Activated CD8-positive, alpha-beta T cell treated with anti-CD3 and anti-CD28 coated beads, Interleukin-2, amount 10 ng/mL, durations not matched to agents 7 days and 5 days (primary cell): ENCODE data around the gene FNBP1. TPM values are rescaled to one million over a fixed set of nuclear protein-coding genes. Genes with fewer than 3 reads are reported as not detected.

Experiments used
- ATAC-seq: fragments of 150-1000 bp; cut with Tn5 transposase; one replicate; pipeline ENCODE4 v1.10.0; 2021; ENCODE audit warnings: moderate library complexity
- CTCF ChIA-PET: fragments of 350-600 bp; sonication (Branson Sonifier 250); formaldehyde crosslinking; loops from one replicate; lab custom pipeline; 2021; ENCODE audit warnings: antibody characterized with exemption; lab: Charles Lee
- POLR2A ChIA-PET: fragments of 350-600 bp; sonication (Branson Sonifier 250); formaldehyde crosslinking; loops from one replicate; lab custom pipeline; 2021; ENCODE audit warnings: antibody characterized with exemption; lab: Charles Lee
- DNase-seq: peaks from one replicate; pipeline ENCODE4 v3.0.0-alpha.2; 2020
- H3K27ac Mint-ChIP-seq: one replicate; pipeline ENCODE4 v1.8.0; 2021; ENCODE audit warnings: mild to moderate bottlenecking, mixed read lengths
- H3K27me3 Mint-ChIP-seq: one replicate; pipeline ENCODE4 v1.8.0; 2021; ENCODE audit warnings: low read depth, mixed read lengths
- H3K36me3 Mint-ChIP-seq: one replicate; pipeline ENCODE4 v1.8.0; 2021; ENCODE audit warnings: low read depth, mixed read lengths
- H3K4me1 Mint-ChIP-seq: one replicate; pipeline ENCODE4 v1.8.0; 2021; ENCODE audit warnings: low read depth, mixed read lengths
- H3K4me3 Mint-ChIP-seq: one replicate; pipeline ENCODE4 v1.8.0; 2021; ENCODE audit warnings: mild to moderate bottlenecking, mixed read lengths
- H3K9me3 Mint-ChIP-seq: one replicate; pipeline ENCODE4 v1.8.0; 2022; ENCODE audit warnings: mixed read lengths; ENCODE audit not compliant: insufficient read depth
- total RNA-seq, 2 experiments: library from RNA; stranded (reverse); gene quantifications; one replicate each; pipeline ENCODE4 v1.2.3, GENCODE V29; 2021

FNBP1 gene
- total RNA-seq, 2 experiments from 2014 or later: 173 to 176 TPM

DNA sequence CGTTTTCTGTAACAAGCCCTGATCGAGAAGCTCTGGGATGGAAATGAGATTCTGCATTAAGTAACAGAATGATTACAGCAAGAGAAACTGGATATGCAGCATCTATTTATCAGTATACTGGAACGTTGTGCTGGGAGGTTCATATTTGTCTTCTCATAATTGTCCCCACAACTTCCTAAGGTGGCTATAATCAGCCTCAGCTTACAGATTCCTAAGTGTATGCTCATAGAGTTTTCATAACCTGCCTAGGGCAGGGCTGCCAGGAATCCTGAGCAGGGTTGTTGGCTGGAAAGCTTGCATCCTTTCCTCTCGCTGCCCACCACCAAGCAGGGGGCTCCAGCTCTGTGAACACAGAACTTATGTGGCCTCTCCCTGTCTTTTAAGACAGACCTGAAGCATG is 70.2 kb downstream of the FNBP1 start:
- no peak for DNase-seq
- Mint-ChIP-seq H3K36me3 (peaks cover 57% of the 10 kb centered on the region), H3K27ac (no peak overlapping the region), H3K27me3 (no peaks in the 10 kb centered on the region), H3K4me1 (peaks cover 25% of the 10 kb centered on the region), H3K9me3 (no peaks in the 10 kb centered on the region), H3K4me3 (no peak overlapping the region)
- POLR2A ChIA-PET: interaction anchor here (1.0 kb wide), 1 partner anchor 84 kb away, joined by 3 read pairs; no protein-coding TSS in a partner anchor
- ATAC-seq: no peak
- CTCF ChIA-PET: interaction anchor here (1.0 to 1.6 kb wide), 5 partner anchors 9 to 67 kb away, joined by 3 to 5 read pairs (median 3); no protein-coding TSS in a partner anchor

DNA sequence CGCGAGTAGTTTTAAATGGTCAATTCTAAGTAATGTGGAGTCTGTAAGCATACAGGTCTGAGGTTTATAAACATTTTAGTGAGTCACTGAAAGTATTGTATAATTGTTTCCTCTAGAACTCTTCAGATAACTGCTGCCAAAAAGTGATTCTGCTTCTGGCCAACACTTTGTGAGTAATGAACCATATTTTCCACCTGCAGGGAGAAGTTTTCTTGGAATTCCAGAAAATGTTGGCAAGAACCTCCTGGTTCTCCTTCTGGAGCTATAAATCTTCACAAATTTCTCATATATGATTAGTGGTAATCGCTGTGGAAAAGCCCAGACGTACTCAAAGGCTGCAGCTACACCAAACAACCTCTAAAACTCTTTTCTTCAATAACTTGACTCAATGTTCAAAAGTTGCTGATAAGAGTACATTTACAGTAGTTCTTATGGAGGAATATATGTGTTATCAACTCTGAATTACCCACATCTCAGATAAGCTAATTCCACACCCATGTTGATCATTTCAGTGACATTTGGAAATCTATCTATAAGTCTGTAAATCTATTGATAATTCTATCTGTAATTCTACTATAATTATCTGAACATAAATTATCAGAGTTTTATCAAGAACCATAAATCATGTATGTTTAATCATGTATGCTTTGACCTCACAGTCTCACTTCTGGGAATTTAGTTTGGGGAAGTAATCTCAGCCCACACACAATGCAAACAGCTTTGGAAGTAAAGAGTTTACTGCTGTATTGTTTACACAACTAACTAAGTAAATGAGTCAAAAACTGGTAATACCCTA is 74.1 kb downstream of the FNBP1 start:
- ATAC-seq: no peak
- ChIA-PET POLR2A (interaction anchor here (1.2 kb wide), 1 partner anchor 82 kb away, joined by 4 read pairs; no protein-coding TSS in a partner anchor), CTCF (interaction anchor here (1.0 kb wide), 1 partner anchor 13 kb away, joined by 3 read pairs; no protein-coding TSS in a partner anchor)
- no peak overlapping the region for H3K4me3 Mint-ChIP-seq
- peak overlapping the region; percentile 27 for H3K27ac Mint-ChIP-seq
- H3K4me1 Mint-ChIP-seq: peaks cover 54% of the 10 kb centered on the region
- no peaks in the 10 kb centered on the region for H3K27me3 Mint-ChIP-seq
- H3K9me3 Mint-ChIP-seq: no peaks in the 10 kb centered on the region
- DNase-seq: no peak
- H3K36me3 Mint-ChIP-seq: peaks cover 56% of the 10 kb centered on the region

DNA sequence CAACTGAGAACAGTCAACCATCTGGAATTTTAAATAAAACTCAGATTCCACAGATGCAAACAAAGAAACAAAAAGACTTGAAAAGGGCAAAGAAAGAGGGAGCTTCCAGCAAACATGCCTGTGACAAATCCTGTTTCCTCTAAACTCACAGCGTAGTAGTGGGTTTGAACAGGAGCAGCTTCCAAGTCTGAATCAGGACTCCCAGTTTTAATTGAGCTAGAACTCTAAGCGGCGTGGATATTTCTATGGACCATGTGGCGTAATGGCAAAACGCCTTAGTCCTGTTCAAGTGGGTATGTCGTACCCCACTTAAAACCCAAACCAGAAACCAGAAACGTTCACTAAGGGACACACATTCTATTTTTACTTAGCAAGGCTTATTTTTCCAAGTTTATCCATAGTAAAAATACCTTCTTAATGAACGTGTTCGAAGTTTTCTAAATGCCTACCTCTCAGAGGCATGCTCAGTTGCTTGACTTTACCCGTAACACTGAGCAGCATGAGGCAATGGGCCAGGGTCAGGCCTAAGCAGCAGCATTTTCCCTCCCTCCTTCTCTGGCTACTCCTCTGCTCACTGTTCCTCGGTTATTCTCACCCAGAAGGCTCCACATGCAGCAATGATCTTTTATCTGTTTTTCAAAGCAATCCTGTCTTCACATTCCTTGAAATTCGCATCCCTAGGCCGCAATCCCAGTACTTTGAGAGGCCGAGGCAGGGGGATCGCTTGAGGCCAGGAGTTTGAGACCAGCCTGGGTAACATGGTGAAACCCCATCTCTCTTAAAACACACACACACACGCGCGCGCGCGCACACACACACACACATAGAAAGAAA is 77.9 kb downstream of the FNBP1 start:
- H3K36me3 Mint-ChIP-seq: peaks cover 60% of the 10 kb centered on the region
- CTCF ChIA-PET: interaction anchor here (0.9 to 1.4 kb wide), 4 partner anchors 27 to 133 kb away, joined by 3 to 4 read pairs (median 4); no protein-coding TSS in a partner anchor
- H3K4me3 Mint-ChIP-seq: no peak overlapping the region
- no peaks in the 10 kb centered on the region for H3K27me3 Mint-ChIP-seq
- H3K9me3 Mint-ChIP-seq: no peaks in the 10 kb centered on the region
- peak overlapping the region; percentile 96 for H3K27ac Mint-ChIP-seq
- DNase-seq: no peak
- H3K4me1 Mint-ChIP-seq: peaks cover 74% of the 10 kb centered on the region
- POLR2A ChIA-PET: interaction anchor here (1.1 to 3.2 kb wide), 2 partner anchors 70 to 76 kb away, joined by 3 to 15 read pairs; no protein-coding TSS in a partner anchor
- ATAC-seq: no peak

DNA sequence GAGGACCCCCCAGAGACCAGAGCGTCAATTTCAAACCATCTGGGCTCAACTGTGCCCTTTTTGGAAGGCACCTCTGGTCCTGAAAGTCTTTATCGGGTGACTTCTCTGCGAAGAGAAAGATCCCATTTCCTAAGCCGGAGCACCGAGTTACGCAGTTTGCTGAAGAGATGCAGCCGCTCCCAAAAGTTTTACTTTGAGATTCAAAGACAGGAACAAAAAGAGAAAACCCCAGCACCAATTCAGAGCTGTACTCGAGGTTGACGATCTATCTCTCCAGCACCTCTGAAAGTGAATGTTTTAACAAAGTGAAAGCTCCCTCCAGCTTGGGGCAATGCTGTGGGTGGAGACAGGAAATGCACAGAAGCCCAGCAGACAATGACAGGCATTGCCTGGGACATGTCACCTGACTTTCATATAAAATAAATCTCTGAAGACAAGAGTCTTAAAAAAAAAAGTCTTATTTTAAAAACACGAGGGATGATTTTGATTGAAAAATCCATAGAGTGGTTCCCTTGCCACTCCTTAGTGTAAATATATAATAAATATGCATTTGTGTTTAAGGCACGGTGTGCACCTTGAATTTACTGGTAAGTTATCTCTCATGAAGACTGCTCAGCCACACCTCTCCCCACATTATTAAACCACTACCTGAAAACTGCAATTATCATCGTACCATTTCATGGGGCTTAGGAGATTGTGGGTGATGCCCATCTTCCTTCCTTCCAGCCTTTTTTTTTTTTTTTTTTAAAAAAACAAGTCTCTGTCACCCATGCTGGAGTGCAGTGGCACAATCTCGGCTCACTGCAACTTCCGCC is 79.9 kb downstream of the FNBP1 start:
- ChIA-PET CTCF (interaction anchor here (0.6 to 2.8 kb wide), 9 partner anchors 10 to 144 kb away, joined by 3 to 16 read pairs (median 3); no protein-coding TSS in a partner anchor), POLR2A (interaction anchor here (0.6 to 3.2 kb wide), 20 partner anchors 12 to 90 kb away, joined by 3 to 15 read pairs (median 4); partner anchors contain the start of genes FNBP1 and GPR107)
- no peaks in the 10 kb centered on the region for H3K9me3 Mint-ChIP-seq
- H3K36me3 Mint-ChIP-seq: peaks cover 66% of the 10 kb centered on the region
- H3K27me3 Mint-ChIP-seq: no peaks in the 10 kb centered on the region
- DNase-seq: peak; percentile 89
- ATAC-seq: peak; percentile 97
- peak overlapping the region; percentile 96 for H3K27ac Mint-ChIP-seq
- H3K4me3 Mint-ChIP-seq: peak overlapping the region; percentile 84
- H3K4me1 Mint-ChIP-seq: peaks cover 73% of the 10 kb centered on the region

DNA sequence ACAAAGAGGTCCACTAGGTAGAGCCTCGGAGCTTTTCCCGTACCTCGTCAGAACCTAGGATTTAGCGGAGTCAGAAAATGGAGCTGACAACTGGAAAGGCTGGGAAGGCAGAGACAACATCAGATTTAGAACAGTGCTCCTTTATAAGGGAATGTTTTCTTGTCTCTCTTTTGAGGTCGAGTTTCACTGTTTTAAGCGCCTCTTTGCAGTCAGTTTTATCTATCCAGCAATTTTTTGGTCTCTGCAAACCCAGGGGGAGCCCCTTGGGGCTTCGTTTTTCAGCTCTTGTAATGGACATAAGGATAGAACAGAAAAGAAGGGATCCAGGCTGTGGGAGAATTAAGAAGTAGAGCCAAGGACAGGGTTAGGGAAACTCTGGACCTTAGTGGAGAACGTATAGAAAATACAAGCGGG is 80.5 kb downstream of the FNBP1 start:
- POLR2A ChIA-PET: interaction anchor here (0.8 to 3.2 kb wide), 14 partner anchors 11 to 105 kb away, joined by 3 to 15 read pairs (median 6); partner anchors contain the start of gene GPR107
- CTCF ChIA-PET: interaction anchor here (1.0 to 2.8 kb wide), 4 partner anchors 11 to 77 kb away, joined by 3 to 16 read pairs (median 4); no protein-coding TSS in a partner anchor
- no peak for ATAC-seq
- Mint-ChIP-seq H3K4me1 (peaks cover 76% of the 10 kb centered on the region), H3K9me3 (no peaks in the 10 kb centered on the region), H3K27me3 (no peaks in the 10 kb centered on the region), H3K4me3 (peak overlapping the region; percentile 84), H3K27ac (peak overlapping the region; percentile 96), H3K36me3 (peaks cover 71% of the 10 kb centered on the region)
- no peak for DNase-seq

DNA sequence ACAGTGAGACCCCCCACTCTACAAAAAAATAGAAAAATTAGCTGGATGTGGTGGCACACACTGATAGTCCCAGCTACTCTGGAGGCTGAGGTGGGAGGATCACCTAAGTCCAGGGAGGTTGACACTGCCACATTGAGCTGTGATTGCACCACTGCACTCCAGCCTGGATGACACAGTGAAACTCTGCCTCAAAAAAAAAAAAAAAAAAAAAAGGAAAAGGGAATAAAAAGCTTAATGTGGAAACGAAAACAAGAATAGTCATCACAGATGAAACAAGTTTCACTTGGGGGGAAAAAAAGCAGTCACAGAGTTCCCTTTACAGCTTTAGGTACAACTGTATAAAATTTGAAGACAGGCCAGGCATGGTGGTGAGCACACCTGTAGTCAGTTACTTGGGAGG is 84.2 kb downstream of the FNBP1 start:
- H3K27ac Mint-ChIP-seq: peak overlapping the region; percentile 25
- no peaks in the 10 kb centered on the region for H3K9me3 Mint-ChIP-seq
- ChIA-PET CTCF (interaction anchor here (0.8 to 1.0 kb wide), 4 partner anchors 14 to 110 kb away, joined by 3 read pairs; no protein-coding TSS in a partner anchor), POLR2A (interaction anchor here (1.2 to 3.6 kb wide), 3 partner anchors 16 to 71 kb away, joined by 3 to 31 read pairs (median 4); no protein-coding TSS in a partner anchor)
- peaks cover 72% of the 10 kb centered on the region for H3K36me3 Mint-ChIP-seq
- no peak for ATAC-seq
- no peaks in the 10 kb centered on the region for H3K27me3 Mint-ChIP-seq
- no peak for DNase-seq
- H3K4me1 Mint-ChIP-seq: peaks cover 68% of the 10 kb centered on the region
- no peak overlapping the region for H3K4me3 Mint-ChIP-seq

DNA sequence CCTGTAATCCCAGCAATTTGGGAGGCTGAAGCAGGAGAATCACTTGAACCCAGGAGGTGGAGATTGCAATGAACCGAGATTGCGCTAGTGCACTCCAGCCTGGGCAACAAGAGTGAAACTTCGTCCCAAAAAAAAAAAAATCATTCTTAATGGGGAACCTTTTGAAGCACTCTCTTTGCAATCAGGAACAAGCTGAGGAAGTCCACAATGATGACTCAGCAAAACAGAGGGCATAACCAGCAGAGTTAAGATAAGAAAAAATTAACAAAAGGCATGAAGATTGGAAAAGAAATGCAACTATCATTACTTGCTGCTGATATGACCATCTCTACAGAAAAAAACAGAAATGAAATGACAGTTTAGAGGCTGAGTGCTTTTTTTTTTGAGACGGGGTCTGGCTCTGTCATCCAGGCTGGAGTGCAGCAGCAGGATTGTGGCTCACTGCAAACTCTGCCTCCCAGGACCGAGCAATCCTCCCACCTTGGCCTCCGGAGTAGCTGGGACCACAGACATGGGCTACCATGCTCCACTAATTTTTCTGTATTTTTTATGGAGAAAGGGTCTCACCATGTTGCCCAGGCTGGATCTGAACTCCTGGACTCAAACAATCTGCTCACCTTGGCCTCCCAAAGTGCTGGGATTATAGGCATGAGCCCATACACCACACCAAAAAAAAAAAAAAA is 88.0 kb downstream of the FNBP1 start:
- ChIA-PET CTCF (interaction anchor here (0.7 to 2.6 kb wide), 2 partner anchors 41 to 70 kb away, joined by 3 to 7 read pairs; no protein-coding TSS in a partner anchor), POLR2A (interaction anchor here (0.7 to 1.3 kb wide), 2 partner anchors 15 to 63 kb away, joined by 3 to 4 read pairs; no protein-coding TSS in a partner anchor)
- H3K4me3 Mint-ChIP-seq: no peak overlapping the region
- H3K36me3 Mint-ChIP-seq: peaks cover 68% of the 10 kb centered on the region
- H3K27me3 Mint-ChIP-seq: no peaks in the 10 kb centered on the region
- H3K27ac Mint-ChIP-seq: peak overlapping the region; percentile 43
- ATAC-seq (no peak), DNase-seq (no peak)
- peaks cover 46% of the 10 kb centered on the region for H3K4me1 Mint-ChIP-seq
- no peaks in the 10 kb centered on the region for H3K9me3 Mint-ChIP-seq

DNA sequence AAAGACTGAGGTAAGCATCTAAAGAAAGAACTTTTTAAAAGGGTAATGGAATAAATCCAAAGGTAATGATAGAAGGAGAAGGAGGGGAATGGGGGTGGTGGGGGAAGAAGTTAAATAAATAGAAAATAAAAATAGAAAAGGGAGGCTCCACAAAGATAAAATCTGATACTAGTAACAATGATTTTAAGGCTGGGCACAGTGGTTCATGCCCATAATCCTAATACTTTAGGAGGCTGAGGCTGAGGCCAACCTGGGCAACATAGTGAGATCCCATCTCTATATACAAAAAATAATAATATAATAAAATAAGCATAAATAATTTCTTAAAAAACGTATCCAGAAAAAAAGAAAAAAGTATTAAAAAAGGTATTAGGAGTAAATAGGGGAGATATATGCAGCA is 89.3 kb downstream of the FNBP1 start:
- H3K4me1 Mint-ChIP-seq: peaks cover 50% of the 10 kb centered on the region
- H3K27ac Mint-ChIP-seq: no peak overlapping the region
- H3K9me3 Mint-ChIP-seq: no peaks in the 10 kb centered on the region
- ChIA-PET POLR2A (no interaction called here), CTCF (no interaction called here)
- DNase-seq: no peak
- H3K36me3 Mint-ChIP-seq: peaks cover 72% of the 10 kb centered on the region
- H3K4me3 Mint-ChIP-seq: no peak overlapping the region
- no peaks in the 10 kb centered on the region for H3K27me3 Mint-ChIP-seq
- no peak for ATAC-seq

DNA sequence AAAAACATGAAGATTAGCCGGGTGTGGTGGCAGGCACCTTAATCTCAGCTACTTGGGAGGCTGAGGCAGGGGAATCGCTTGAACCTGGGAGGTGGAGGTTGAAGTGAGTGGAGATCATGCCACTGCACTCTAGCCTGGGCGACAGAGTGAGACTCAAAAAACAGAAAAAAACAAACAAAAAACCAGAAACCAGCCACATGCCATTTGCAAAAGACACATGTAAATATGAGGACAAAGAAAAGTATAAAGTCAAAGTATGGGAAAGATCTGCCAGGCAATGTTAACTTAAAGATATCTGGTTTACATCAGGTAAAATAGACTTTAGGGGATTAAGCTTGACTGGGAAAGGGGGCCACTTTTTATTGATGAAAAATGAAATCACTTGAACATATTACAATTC is 90.7 kb downstream of the FNBP1 start:
- Mint-ChIP-seq H3K36me3 (peaks cover 66% of the 10 kb centered on the region), H3K4me3 (no peak overlapping the region), H3K27ac (no peak overlapping the region), H3K27me3 (no peaks in the 10 kb centered on the region), H3K9me3 (no peaks in the 10 kb centered on the region), H3K4me1 (peaks cover 41% of the 10 kb centered on the region)
- POLR2A ChIA-PET: interaction anchor here (0.8 to 1.5 kb wide), 2 partner anchors 10 to 126 kb away, joined by 3 to 4 read pairs; no protein-coding TSS in a partner anchor
- no peak for ATAC-seq
- DNase-seq: no peak
- CTCF ChIA-PET: no interaction called here

DNA sequence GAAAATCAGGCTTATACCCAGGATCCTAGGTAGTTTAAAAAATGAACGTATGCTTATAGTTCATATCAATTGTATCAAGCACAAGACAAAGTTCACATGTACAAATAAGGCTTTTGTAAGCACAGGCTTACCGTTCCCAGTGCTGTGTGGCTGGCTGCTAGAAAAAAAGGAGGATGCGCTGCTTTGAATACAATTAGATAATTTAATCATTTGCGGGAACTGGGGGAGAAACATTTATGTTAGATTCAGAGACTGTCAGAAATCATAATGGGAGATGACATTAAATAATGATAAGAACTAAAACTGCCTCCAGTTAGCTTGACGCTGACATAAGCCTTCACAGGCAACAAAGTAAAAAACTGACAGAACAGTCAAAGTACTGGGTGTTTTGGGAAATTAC is 93.2 kb downstream of the FNBP1 start:
- ATAC-seq (no peak), DNase-seq (no peak)
- no peak overlapping the region for H3K4me3 Mint-ChIP-seq
- no peak overlapping the region for H3K27ac Mint-ChIP-seq
- H3K36me3 Mint-ChIP-seq: peaks cover 63% of the 10 kb centered on the region
- peaks cover 40% of the 10 kb centered on the region for H3K4me1 Mint-ChIP-seq
- POLR2A ChIA-PET: interaction anchor here (0.6 kb wide), 1 partner anchor 13 kb away, joined by 3 read pairs; no protein-coding TSS in a partner anchor
- no peaks in the 10 kb centered on the region for H3K9me3 Mint-ChIP-seq
- CTCF ChIA-PET: no interaction called here
- H3K27me3 Mint-ChIP-seq: no peaks in the 10 kb centered on the region
